Transverse colon (tissue), 4 donors: Measurements from ENCODE around the gene PTPRN2.

Experiments used
- CTCF ChIP-seq, 5 experiments: fragments of 200-600 bp in 3 of 5; fragments of 450-650 bp in 2 of 5; sonication (generic) in 3 of 5; IDR thresholded peaks; 1 replicate in 2 of 5; 2 replicates in 3 of 5; pipeline ENCODE4 v1.5.1; 2016 to 2017; ENCODE audit warnings: antibody characterized with exemption in 5 of 5, inconsistent platforms in 3 of 5, mild to moderate bottlenecking in 2 of 5, moderate library complexity in 1 of 5
- EP300 ChIP-seq: sonication (generic); formaldehyde crosslinking; IDR thresholded peaks from one replicate; pipeline ENCODE4 v1.6.1; 2017; ENCODE audit warnings: antibody characterized with exemption, low read depth
- POLR2A ChIP-seq: fragments of 450-650 bp; IDR thresholded peaks from one replicate; pipeline ENCODE4 v1.6.1; 2016; ENCODE audit warnings: antibody characterized with exemption, mild to moderate bottlenecking, moderate library complexity
- POLR2AphosphoS5 ChIP-seq, 3 donors: sonication (generic); formaldehyde crosslinking; IDR thresholded peaks; one replicate each; pipeline ENCODE4 v1.6.1; 2016; ENCODE audit warnings: antibody characterized with exemption in 3 of 3

- TF ChIP-seq POLR2A, result no peak
- TF ChIP-seq POLR2AphosphoS5 (IDR thresholded peaks at IDR 0.05), result no peak
- TF ChIP-seq CTCF (IDR thresholded peaks at IDR 0.05), result no peak
- no peak for TF ChIP-seq EP300
These were observed 8.7 kb upstream of the PTPRN2 start for GRCh38 chr7:158596309-158596708.
